GM20431 (cell line): ENCODE measurements around the gene GAB2.
"Not testable (repeated sequence)": the region's sequence is repeated elsewhere in the genome, so short reads cannot be mapped to it uniquely, and the experiment has no call there.

Source experiments
- in situ Hi-C: fragments of 300-500 bp; cut with MseI, MboI; formaldehyde crosslinking; loops from one replicate; pipeline ENCODE4 v1.15.0; 2020; ENCODE audit warnings: low sequenced_read_pairs; ENCODE audit not compliant: unreplicated experiment

The GAB2 gene

DNA sequence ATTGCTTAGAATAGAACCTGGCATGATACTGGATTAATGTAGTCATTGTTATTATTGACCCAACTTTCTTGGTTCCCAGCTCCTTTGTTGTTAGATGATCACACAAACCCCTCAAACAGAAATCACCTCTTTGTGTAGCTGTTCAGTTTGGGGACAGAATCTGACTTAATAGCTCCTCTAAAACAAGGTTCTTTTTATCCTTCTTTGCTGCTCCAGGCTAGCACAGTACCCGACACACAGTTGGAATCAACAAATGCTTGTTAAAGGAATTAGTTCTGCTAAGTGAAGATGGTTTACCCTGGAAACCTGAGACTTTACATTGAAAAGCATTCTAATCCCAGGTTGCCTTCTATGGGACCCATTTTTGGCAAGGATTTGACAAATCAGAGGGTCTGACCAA, 43.9 kb downstream of the GAB2 start:
- in situ Hi-C loops: no loop called here

DNA sequence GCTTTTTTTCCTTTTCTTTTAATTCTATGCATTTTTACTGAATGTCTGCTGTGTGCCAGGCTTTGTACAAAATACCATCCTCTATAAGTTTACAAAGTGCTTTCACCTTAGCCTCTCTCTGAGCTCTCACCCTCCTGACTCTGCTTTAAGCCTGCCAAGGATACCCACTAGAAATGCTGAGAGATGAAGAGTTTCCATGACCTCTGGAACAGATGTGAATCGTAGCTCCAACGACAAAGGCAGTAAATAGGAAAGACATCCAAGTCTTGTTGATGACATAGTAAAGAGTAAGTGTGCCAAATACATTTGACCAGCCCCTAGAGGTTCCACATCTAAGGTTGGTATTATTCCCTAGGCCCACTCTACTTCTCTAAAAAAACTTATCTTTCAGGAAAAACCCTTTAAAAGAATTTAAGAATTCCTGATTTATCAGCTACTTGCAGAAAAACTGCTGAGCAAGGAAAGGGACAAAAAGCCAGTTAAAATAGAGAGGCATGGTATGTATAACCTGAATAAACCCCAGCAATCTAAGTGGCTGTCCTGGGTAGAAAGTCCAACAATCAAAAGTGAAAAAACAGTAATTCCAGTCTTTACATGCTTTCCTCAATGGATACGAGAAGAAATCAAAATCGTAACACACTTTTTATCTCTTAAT, 45.4 kb downstream of the GAB2 start:
- in situ Hi-C loops: no loop called here

DNA sequence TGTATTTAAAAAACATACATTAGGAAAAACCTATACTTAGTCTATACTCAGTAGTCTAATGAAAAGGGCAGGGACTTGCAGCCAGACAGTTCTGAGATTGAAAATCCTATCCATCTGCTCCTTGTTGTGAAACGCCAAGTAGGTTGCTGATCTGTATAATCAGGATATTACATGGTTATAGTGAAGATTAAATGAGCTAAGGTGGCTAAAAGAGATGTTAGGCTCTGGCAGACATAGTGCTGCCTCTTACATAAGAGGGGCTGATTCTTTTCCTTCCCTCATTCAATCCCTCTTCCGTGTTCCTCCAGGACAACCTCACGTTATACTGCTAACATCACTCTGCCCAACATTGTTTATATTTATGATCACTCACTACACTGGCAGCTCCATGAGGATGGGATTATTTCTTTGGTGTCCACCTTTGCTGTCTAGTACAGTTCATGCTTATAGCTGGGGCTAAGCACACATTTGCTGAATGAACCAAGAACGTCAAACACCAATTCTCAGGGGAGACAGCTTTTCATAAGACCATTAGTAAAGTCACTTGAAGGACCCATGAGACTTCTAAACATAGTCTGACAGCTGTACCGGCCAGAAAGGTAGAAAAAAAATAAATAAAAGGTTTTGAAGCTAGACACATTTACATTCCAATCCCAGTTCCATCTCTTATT, 46.3 kb downstream of the GAB2 start:
- in situ Hi-C loops: no loop called here

DNA sequence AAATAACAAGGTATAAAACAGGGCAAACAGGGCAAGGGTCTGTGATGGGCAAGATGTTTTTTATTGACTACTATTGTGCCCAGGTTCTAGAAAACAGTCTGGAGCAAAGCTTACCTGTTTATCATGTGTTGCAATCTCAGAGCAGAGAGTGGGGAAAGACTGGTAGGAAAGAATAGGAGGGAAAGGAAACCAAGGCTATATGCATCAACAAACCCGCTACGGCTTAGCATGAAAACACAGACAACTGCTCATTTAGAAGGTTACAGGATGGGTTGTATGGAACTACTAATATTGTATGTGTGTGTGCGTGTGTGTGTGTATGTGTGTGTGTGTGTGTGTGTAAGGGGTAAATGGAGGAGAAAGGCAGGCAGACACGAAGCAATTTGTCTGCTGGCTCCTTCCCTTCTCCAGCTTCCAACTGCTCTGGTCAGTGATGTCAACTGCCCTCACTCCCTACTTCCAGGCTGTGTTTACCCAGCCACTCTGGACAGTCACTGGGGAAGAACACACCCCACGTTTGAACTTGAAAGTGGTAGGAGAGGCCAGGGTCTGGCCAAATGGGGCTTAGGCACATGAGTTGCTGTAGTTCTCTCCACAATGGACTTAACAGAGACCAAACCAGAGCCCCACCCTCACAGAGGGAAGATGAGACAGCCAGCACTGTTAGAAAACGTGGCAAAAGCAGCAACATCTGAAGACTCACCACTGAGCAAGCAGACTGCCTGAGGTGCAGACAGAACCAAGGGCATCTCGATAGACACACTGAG, 47.0 kb downstream of the GAB2 start:
- in situ Hi-C loops: no loop called here

DNA sequence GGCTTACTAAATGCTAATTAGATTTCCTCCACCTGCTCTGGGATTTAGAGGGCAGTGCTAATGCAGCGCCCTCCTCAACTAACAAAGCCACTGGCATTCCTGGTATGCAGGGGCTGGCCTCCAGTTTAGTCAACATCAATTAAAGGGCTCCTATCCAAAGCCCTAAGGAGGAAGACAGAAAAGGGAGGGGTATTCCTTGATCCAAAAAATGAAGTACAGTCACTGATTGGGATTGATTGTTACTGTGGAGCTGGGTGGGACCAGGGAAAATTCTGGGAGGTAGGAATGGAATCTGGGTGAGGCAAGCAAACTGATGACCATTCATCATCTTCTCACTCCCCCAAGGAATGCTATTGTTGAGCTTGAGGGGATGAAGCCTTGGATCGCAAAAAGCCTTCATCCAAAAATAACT, 52.2 kb downstream of the GAB2 start:
- in situ Hi-C loops: no loop called here

DNA sequence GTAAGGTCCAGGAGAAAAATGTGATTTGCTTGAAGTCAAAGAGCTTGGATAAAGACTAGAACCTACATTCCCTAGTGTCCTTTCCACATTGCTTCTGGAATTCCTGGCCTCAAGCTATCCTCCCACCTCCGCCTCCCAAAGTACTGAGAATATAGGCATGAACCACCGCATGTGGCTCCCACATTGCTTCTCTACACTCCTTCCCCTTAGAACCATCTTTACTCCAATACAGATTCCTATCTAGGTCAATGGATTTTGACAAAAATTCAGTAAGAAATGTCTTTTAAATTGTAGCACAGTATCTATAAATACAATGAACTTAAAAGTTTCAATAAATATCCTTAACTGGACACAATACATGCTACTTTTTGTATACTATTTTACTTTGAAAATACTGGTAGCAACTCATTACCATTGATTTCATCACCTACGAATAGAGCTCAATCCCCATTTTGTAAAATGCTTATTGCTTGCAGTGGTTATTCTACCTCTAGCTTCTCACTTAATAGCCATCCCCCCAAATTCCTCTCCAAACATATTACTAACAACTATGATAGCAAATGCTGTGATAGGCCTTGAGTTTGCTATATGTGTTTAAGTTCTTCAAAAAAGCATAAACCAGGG, 53.4 kb downstream of the GAB2 start:
- in situ Hi-C loops: no loop called here

DNA sequence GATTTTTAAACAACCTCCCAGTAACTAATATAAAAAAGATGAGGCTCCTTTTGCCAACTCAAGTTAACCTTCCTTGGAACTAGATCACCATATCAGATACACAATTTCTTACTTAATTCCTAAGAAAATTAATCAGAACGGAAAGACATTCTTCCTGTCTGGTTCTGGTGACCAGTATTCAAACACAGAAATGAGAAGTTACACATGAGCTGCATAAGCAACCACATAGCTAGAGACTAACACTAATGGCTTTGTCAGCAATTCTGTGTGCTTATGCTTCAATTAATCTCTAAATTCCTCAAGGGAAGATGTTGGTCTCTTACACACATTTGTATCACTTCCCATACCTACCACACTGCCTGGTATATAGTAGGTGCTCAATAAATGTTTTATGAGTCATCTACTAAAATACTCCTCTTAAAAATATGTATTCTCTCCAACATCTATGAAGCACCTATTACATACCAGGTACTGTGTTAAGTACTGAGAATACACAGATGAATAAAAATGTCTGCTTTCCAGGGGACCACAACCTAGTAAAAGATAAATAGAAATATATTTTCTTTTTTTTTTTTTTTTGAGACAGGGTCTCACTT, 54.5 kb downstream of the GAB2 start:
- in situ Hi-C loops: no loop called here

DNA sequence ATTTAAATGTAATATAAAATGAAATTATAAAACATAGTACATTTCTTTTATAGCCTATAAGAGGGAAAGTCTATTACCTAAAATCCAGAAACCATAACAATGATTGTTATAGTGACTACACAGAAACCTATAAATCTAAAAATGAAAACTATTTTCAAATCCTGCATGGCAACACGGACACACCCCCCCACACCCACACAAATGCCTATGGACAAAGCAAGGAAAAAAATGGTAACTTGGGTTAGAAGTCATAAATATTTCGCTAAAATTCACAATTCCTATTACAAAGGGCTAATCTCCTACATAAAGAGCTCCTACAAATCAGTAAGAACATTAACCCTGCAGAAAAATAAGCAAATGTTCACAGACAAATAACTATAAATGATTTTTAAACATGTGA, 56.4 kb downstream of the GAB2 start:
- in situ Hi-C loops: no loop called here

DNA sequence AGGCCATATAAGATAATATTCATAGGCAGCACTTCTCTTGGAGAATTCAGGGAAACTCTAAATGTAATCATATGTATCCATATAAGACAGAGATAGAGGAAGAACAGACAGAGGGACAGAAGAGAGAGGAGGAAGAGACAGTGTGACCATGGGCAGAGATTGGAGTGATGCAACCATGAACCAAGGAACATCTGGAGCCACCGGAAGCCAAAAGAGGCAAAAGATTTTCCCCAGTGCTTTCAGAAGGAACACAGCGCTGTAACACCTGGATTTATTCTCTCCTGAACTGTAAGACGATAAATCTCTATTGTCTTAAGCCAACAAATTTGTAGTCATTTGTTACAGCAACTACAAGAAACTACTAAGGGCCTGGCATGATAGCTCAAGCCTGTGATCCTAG, 57.7 kb downstream of the GAB2 start:
- in situ Hi-C loops: no loop called here

DNA sequence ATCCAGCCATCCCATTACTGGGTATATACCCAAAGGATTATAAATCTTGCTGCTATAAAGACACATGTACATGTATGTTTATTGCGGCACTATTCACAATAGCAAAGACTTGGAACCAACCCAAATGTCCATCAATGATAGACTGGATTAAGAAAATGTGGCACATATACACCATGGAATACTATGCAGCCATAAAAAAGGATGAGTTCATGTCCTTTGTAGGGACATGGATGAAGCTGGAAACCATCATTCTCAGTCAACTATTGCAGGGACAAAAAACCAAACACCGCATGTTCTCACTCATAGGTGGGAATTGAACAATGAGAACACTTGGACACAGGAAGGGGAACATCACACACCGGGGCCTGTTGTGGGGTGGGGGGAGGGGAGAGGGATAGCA, 59.7 kb downstream of the GAB2 start:
- in situ Hi-C loops: not testable (repeated sequence)

DNA sequence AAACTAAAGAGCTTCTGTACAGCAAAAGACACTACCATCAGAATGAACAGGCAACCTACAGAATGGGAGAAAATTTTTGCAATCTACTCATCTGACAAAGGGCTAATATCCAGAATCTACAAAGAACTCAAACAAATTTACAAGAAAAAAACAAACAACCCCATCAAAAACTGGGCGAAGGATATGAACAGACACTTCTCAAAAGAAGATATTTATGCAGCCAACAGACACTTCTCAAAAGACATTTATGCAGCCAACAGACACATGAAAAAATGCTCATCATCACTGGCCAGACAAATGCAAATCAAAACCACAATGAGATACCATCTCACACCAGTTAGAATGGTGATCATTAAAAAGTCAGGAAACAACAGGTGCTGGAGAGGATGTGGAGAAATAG, 60.2 kb downstream of the GAB2 start:
- in situ Hi-C loops: not testable (repeated sequence)

DNA sequence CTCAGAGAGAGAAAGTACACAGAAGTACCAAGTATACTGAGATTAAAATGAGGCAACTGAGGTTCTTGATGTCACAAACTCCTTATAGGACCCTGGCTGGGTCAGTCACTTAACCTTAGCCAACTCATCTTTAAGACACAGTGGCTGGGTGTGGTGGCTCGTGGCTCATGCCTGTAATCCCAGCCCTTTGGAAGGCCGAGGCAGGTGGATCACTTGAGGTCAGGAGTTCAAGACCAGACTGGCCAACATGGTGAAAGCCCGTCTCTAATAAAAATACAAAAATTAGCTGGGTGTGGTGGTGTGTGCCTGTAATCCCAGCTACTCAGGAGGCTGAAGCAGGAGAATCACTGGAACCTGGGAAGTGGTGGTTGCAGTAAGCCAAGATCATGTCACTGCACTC, 61.9 kb downstream of the GAB2 start:
- in situ Hi-C loops: not testable (repeated sequence)

DNA sequence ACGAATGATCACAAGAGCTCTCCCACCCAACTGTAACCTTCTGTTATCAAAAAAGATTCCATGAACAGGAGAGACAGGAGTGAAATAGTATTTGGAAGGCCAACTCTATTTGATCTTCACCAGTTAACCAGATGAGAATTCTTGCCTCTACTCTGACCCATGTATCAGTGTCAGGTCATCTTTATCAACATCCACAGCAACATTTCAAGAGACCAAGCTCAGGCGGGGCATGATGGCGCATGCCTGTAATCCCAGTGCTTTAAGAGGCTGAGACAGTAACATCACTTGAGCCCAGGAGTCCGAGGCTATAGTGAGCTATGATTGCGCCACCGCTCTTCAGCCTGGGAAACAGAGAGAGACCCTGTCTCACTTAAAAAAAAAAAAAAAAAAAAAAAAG, 62.3 kb downstream of the GAB2 start:
- in situ Hi-C loops: no loop called here

DNA sequence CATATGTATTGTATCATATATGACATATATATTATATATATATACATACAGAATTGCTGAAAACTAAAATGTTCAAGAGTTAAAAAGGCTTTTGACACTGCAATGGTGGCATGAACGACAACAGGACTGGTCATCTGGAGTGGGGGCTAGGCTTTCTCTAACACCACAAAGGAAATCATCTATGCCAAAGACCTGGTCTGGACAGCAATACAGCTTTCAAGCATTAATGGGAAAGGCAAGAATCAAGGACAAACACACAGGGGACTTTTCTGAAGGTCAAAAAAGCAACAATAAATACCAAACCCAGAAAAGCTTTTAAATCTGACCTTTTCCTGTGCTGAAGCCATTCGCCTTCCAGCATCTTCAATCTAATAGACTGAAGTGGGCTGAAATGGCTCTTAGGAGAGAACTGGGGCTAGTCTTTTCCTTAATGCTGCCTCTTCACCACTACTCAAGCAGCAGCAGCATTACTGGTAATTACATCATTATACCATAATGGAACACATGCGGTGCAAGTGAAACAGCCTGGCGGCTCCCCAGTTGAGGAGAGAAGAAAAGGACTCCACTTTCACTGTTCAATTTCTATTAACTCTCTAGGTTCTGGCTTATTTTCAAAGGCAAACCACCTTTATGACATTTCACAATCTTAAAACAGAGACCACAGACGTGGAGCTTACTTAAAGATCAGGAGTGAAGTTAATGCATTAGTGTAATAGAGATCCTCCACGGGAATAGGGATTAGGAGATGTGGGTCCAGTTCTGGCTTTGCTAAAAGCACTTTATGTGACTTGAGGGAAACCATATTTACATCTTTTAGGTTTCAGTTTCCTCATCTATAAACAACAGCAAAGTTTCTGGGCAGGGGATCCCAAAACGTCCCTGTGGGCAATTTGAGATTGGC, 63.0 kb downstream of the GAB2 start:
- in situ Hi-C loops: no loop called here

DNA sequence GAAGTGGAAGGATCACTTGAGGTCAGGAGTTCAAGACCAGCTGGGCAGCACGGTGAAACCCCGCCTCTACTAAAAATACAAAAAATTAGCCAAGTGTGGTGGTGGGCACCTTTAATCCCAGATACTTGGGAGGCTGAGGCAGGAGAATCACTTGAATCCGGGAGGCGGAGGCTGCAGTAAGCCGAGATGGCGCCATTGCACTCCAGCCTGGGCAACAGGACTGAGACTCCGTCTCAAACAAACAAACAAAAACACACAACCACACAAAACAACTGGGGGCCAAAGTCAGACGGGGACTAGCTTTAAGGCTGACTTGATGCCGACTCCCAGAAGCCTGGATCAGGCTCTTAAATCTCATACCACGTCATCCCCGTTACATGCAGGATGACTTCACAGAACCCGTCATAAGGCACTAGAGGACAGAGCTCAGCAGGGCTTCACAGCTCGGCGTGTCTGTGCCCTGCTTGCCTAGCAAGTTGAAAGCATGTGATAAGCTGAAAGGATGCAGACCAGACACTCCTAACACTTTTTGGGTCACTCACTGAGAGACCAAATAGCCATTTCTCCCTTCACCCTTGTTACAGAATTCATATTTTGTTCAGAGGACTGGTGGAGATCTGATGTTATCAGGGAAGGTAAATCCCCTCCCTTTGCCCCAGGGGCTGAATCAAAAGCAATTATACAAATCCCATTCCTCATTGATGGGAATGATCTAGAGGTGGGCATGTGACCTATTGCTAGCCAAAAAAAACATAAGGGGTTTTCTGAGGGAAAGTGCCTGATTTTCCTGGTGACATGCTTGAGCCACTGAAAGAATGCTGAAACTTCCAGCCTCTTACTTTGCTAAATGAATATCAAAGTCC, 65.4 kb downstream of the GAB2 start:
- in situ Hi-C loops: no loop called here

DNA sequence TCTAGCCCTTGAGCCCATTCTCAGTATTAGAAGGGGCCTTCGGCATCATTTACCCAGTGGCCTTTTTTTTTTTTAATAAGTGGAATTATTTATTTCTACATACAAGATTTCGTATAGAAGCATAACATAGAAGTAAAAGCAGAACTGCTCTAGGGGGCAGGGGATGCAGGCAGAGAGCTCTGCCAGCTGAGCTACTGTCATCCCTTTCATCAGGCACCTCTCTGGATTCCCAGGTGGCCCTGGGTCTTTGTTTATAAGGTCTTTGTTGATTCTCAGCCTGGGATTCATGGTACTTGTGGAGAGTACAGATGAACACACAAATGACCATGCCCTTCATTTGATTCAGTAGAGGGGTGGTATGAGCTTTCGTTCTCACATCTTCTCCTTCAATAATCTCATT, 66.4 kb downstream of the GAB2 start:
- in situ Hi-C loops: no loop called here

DNA sequence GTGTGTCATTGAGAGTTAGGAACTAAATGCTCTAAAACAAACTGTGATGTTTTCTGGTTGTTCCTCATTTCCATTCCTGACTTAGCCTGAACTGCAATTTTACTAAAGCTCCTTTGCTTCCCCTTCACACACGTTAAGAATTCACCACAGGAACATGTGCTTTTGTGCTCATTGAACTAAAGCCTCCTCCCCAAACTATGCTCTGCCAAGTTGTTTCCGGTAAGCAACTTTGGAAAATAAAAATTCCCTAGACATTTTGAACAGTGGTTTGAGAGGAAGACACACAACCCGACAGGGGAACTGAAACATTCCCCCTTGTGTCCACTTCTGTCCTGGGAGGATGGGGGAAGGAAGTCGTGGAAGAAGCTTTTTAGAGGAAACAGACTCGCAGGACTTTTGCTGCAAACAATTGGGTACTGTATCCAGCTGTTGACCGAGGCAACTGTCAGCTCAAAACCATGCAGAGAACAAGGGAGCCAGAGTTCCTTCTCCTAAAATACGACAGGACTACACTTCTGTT, 66.9 kb downstream of the GAB2 start:
- in situ Hi-C loops: no loop called here

DNA sequence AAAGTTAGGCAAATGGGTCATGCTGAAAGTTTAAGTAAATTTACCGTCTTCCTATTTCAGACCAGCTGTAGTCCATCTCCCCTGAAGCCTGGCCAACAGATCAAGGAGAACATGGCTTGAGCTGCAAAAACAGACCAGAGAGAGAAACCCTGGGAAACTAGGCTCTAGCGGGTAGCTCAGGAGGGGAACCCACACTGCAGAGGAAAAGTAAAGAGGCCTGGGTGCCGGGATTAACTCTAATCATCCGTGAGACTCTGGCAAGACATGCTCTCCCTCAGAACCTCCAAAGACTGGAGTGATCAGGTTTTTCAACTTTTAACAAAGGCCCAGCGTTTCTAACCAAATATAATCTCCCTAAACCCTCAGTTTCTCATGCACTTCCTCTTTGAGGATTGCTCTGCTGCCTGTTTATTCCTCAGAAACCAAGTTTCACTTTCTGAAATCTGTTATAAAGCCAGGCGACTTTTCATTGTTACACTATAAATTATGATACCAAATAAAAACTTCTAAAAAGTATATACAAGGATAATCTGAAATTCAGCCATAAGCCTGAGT, 67.5 kb downstream of the GAB2 start:
- in situ Hi-C loops: no loop called here
